HG03442 (cell line): ENCODE results near the gene ARHGEF37.
"Not testable (repeated sequence)": the region's sequence is repeated elsewhere in the genome, so short reads cannot be mapped to it uniquely, and the experiment has no call there.

Source experiments
- ATAC-seq: cut with Tn5 transposase; IDR thresholded peaks from one replicate; pipeline ENCODE4 v1.9.1; 2021; ENCODE audit warnings: mild to moderate bottlenecking, moderate library complexity; ENCODE audit not compliant: unreplicated experiment

ARHGEF37 gene, protein sequence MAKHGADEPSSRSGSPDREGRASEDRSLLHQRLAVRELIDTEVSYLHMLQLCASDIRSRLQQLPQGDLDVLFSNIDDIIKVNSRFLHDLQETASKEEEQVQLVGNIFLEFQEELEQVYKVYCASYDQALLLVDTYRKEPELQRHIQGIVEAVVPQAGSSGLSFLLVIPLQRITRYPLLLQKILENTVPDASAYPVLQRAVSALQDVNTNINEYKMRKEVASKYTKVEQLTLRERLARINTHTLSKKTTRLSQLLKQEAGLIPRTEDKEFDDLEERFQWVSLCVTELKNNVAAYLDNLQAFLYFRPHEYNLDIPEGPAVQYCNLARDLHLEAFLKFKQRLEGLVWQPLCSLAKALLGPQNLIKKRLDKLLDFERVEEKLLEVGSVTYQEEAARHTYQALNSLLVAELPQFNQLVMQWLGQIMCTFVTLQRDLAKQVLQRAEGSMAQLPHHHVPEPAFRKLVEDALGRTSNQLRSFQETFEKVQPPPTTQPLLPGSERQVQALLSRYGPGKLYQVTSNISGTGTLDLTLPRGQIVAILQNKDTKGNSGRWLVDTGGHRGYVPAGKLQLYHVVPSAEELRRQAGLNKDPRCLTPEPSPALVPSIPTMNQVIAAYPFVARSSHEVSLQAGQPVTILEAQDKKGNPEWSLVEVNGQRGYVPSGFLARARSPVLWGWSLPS

DNA sequence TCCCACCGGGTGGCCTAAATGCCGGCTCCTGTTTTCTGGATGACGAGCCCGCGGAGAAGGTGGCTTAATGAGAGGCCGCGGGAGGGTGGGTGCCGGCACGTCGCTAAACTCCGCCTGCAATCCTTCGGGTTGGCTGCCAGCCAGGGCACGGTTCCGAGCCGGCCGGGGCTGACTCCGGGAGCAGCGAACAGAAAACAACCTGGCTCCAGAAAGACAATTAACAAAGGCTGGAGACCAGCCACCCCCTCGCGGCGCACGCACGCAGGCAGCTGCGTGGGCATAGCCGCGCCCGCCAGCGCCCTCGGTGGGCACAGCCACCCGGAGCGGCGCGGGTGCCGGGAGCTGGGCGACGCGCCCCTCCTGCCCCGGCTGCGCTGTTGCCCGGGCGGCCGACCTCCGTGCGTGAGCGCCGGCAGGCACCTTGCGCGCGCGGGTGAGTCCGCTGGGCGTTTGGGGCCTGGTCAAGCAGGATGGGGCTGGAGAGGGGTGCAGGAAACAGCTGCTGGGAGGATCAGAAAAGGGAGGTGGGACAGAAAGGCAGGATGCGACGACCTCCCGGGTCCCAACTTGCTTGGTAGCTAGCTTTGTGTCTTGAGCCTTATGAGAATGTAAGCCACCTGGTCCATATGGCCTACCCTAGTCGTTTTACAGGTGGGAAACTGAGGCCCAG, at the start of gene ARHGEF37:
TSS of gene ARHGEF37 (plus strand) at position 307 of the 670 bp plus-strand sequence. CDS start 16,272 bp downstream, outside the sequence.
- peak; percentile 47 for ATAC-seq

DNA sequence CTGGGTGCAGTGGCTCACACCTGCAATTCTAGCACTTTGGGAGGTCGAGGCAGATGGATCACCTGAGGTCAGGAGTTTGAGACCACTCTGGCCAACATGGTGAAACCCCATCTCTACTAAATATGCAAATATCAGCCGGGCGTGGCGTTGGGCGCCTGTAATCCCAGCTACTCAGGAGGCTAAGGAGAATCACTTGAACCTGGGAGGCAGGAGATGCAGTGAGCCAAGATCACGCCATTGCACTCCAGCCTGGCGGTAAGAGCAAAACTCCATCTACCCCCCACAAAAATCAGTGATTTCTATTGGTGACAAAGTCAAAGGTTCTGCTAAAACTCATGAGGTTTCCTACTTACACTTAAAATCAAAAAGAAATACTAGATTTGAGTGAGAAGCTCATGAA, 48.9 kb upstream of the ARHGEF37 start:
- no peak for ATAC-seq

DNA sequence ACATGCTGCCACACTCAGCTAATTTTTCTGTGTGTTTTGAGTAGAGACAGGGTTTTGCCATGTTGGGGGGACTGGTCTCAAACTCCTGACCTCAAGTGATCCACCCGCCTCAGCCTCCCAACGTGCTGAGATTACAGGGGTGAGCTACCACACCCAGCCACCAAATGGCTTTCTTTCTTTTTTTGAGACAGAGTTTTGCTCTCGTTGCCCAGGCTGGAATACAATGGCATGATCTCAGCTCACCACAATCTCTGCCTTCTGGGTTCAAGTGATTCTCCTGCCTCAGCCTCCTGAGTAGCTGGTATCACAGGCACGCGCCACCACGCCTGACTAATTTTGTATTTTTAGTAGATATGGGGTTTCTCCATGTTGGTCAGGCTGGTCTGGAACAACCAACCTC, 45.5 kb upstream of the ARHGEF37 start:
- ATAC-seq: not testable (repeated sequence)

DNA sequence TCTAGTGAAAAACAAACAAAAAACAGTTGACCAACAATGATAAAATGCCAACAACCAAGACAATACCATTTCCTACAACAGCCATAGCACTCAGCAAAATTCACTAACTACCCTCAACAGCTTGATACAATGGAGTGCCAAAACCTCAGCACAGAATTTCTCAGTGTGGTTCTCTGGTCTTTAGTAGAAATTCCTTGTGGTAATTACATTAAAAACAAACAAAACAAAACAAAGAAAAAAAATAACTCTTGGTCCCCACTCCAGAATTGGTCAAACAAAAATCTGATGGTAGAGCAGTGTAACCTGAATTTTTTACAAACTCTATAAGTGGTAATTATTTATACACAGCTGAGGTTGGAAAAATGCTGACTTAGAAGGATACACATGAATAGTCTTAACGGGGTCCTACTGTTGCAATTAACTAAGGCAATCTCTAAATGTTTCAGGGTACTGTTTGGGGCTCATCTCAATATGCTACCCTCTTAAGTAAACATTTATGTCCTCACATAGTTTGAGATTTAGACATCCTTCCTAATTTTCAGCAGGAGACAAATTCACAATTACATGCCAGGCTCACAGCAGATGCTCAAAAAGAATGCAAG, 43.8 kb upstream of the ARHGEF37 start:
- no peak for ATAC-seq

DNA sequence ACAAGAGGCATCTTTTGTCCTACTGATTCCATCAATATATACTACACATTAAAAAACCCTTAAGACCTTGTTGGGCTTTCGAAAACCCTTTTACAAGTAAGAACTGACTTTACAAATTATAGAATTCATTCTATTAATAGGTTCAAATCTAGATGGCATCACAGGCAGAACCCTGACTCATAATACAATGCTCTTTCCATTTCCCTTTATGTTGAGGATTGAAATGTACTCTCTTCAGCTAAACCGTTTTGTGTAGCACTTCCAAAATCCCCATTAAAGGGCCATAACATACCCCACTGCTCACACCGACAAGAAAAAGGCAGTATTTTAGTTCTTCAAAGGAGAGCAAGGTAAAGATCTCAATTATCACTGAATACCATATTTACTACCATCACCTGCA, 41.2 kb upstream of the ARHGEF37 start:
- no peak for ATAC-seq

DNA sequence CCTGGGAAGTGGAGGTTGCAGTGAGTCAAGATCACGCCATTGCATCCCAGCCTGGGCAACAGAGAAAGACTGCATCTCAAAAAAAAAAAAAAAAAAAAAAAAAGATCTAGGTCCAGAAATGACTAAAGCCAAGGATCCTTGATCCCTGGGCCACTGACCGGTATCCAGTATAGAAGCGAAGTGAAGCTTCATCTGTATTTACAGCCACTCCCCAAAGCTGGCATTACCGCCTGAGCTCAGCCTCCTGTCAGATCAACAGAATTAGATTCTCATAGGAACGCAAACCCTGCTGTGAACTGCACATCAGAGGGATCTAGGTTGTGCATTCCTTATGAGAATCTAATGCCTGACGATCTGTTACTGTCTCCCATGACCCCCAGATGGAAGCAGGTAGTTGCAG, 39.4 kb upstream of the ARHGEF37 start:
- no peak for ATAC-seq

DNA sequence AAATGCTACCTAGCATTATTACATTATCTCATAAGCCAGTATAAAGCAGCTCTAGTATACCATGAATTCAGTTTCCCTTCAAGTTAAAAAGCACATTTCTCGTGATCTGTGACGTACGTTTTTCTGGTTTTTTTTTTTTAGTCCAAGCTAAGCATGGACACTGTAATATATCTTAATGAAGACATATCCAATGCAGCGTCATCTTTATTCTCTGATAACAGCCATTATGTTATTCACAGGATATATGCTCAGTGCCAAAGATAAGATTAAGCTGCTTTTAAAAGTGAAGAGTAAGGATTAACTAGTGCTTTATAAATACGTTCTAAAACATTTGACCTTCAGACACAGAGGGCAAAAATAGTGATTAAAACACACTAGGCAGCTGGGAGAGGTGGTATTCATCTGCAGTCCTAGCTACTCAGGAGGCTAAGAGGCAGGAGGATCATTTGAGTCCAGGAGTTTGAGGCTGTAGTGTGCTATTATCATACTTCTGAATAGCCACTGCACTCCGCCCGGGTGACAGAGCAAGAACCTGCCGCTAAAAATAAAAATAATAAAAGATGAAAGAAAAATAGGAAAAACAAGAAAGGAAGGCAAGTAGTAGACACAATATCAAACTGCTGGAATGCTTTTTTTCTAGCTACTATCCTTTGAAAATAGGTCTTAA, 37.8 kb upstream of the ARHGEF37 start:
- ATAC-seq: no peak

DNA sequence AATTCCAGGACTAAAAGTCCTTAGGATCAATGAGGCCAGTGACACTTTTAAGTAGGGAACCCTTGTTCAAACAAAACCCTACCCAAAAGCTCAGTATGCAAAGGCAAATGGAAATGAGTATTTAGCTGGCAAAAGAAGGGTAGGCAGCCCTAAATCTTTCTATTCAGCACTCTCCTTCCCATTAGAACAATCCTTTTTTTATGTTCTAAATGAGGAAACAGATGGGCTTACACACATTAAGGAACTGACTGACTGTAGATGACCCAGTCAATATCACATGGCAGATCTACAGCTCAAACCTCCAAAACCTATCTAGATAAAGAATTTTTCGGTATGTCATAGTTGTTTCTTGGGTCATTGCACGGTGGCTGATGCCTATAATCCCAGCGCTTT, 37.3 kb upstream of the ARHGEF37 start:
- ATAC-seq: no peak

DNA sequence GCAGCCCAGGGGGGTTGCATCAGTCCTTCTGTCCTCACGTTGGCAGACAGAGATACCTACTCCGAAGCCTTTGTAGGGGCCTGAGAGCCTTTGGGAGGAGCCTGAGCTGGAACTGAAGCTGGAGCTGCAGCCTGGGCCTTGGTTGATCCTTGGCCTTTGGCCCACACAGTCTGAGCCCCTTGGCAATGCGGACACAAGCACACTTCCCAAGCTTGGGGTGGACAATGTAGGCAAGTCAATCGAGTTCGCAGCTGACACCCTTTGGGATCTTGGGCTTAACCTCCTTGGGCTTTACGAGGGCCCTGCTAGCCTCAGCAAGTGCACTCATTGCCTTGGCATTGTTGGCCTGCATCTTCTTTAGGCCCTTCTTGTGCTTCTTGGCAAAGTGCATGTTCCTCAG, 36.0 kb upstream of the ARHGEF37 start:
- ATAC-seq: no peak

DNA sequence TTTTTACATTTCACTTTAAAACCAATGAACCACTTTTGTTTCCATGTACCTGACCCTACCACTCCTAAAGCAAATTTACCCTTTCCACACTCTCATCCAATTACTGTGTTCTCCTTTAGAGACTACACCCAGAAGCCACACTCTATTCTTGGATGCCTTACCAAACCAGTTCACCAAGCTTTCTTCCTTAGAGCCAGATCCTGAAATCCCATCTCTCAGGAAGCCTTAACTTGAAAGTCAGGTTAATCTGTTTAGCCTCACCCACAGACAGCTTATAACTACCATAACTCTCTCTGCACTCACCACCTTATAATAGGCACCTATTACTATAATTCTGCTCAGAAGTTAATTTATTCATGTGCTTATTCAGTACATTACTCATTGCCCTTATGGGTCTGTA, 34.3 kb upstream of the ARHGEF37 start:
- ATAC-seq: no peak

DNA sequence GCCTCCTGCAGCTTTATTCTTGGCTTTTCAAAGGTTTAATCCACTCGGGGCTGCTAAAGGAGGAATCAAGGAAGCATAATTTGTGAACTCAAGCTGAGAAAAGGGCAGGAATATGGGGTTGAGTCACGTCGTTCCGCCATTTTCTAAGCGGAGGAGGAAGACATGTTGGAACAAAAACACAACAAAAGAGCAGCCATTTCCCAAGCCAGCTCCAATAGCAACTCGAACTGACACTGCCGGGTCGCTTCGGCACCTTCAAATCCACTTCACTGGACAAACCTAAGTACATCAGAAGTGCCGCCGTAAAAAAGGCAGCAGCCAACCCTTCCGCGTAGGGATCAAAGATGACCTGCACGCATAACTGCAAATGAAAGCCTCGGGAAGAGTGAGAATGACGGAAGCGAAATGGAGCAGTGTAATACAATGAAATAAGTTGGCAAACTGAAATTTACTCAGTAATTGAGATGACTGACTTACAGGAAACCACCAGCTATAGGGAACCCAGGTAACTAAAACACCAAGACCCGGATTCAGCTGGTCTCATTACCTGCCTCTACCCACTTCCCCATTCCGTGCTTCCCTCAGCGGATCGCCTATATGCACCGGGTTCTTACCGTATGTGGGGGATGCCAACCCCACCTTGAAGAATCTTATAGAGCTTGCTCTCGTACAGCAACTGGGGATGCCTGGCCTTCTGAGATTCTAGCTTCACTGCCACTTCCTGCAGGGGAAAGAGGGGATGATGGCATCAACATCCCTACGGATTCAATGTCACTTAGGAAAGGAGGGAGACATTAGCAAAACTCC, 31.6 kb upstream of the ARHGEF37 start:
- ATAC-seq: peak; percentile 29

DNA sequence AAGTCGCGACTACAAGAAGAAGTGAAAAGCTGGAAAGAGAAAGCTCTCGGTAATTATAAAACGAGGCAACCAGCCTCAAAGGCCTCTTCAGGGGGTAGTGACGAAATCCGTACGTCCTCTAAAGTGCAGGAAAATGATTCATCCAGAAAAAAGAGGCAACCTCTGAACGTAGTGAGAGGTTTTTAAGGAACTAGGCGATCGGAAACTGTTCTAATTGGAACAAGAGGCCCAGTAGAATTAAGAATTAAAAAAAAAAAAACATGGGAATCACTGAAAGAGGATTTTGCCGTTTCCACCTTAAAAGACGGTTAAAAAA, 31.1 kb upstream of the ARHGEF37 start:
- ATAC-seq: no peak

DNA sequence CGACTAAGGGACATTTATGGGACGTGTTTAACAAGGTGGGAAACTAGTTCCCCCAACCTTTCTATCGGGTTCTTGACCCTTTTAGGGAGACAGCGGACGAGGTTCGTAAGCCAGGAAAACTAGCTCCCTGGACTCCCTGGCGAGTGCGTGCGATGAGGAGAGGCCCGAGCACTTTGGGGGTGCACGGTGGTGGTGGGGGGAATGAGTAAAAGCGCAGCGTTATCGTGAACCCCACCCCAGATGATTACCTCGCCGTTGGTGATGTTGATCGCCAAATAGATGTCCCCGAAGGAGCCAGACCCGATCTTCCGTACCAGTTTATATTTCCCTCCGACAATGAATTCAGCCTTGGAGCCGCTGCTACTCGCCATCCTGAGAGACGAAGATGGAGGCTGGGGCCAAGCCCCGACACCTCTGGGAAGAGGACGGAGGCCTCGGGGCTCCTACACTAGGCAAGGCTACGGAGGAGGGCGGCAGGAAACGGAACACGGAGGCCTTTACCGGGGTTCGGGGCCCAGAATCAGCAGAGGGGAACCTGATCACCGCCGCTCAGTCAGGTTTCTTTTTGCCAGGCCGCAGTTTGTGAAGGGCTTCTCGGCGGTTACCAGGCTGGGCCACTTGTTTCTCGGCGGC, 30.6 kb upstream of the ARHGEF37 start:
- ATAC-seq: peak; percentile 0

DNA sequence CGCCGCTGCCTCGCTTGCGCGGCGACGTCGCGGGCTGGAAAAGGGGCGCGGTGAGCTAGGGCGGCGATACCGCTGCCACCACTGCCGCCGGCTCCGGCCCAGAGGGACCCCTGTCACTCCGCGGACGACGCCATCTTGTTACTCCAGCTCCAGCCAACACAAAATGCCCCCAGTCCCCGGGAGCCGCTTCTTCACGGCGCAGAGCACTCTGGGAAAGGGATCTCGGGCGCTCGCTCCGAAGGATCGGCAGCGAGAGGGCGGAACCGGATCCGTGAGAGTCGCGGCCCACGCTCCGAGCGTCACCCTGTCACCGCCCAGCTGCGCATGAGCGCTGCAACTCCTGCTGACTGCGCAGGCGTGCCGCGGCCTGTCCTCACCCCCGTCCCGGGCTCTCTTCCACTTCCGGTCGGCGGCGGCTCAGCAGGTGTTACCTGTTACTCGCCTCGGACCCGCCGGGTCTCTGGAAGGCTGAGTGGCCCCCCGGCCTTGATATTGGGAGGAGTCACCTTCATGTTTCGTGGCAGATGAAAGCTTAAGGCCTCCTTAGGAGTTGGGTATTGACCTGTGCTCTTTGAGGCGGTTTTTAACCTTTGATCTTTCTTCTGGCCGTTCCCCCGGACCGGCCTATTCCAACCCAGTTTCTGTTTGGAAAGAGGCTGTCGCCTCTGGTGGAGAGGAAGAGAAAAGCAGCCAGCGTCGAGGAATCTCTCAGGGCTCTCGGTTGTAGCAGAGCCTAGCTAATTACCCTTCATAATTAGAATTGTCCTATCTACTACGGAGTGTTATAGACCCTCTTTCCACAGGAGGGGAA, 29.9 kb upstream of the ARHGEF37 start, which contains the start of gene CSNK1A1:
TSS of gene CSNK1A1 (minus strand) at position 213 of the 811 bp plus-strand sequence. CDS start 475 bp downstream, outside the sequence.
- ATAC-seq: peak; percentile 86

DNA sequence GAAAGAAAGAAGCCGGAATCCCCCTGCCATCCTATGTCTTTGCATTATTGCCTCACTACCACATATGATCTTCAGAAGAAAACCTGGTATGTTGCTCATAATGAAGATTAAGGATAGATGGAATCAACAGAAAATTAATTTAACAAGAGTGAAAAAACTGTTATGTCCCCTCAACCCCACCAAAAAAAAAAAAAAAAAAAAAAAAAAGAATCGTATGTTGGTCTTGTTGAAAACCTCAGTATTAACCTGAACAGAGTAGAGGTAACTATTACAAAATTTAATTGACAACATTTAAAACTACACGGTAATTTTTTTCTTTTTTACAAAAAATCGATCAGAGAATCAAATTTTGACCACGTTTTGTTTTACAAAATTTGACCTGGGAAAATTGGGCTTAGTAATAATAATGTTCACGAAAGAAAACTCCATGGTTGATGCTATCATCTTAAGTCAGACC, 29.2 kb upstream of the ARHGEF37 start:
- no peak for ATAC-seq

DNA sequence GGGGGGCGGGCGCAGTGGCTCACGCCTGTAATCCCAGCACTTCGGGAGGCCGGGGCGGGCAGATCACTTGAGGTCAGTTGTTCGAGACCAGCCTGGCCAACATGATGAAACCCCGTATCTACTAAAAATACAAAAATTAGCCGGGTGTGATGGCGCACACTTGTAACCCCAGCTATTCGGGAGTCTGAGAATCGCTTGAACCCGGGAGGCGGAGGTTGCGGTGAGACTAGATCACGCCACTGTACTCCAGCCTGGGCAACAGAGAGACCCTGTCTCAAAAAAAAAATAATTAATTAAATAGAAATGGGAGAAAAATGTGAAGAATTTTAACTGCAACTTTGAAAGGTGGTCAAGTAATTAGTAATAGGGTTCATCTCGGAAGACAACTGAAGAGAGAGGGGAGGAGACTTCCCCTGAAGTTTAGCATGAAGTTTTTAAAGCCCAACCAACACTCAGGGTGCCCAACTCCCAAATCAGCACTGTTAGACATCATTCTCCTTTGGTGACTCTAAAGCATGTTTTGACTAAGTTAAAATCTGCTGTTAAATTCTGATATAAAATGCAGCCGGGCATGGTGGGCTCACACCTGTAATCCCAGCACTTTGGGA, 28.6 kb upstream of the ARHGEF37 start:
- no peak for ATAC-seq

DNA sequence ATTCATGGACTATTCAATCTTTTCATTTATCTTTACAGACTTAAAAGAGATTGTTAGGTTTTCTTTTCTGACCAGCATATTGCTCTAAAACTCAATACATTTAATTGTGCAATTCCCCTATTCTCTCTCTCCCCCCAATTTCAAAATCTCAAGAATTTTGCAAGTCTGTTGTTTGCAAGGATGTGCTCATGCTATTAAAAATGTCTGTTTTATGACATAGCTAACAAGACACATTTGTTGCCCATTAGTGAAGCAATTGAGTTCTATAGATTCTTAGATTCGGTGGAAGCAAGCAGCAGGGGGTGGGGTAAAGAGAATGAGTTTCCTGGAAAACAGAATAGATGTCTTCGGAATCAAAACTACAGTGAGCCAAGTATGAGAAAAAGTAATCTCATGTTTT, 21.6 kb upstream of the ARHGEF37 start:
- no peak for ATAC-seq

DNA sequence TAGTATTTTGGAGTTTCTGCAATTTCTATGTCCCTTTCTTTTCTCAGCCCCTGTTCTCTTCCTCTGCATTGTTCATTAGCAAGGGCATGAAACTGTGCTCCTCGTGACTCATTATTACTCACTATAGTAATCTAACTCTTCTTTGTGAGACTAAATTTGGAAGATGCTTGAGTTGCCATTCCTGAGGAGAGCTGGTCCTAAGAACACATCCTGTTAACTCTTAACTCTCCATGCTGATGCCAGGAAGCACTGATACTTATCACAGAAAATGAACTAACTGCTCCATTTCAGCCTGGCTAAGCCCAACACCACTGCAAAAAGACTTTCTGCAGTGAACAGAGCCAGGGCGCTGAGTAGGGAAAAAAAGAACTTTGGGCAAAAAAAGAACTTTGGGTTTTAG, 19.4 kb upstream of the ARHGEF37 start:
- peak; percentile 47 for ATAC-seq
